Ureter (tissue), 1 donor: Measurements from ENCODE around the gene TMEM181. TPM values are rescaled to one million over a fixed set of nuclear protein-coding genes. Genes with fewer than 3 reads are reported as not detected.
"Not testable (repeated sequence)": the region's sequence is repeated elsewhere in the genome, so short reads cannot be mapped to it uniquely, and the experiment has no call there.

Experiments used
- DNase-seq: peaks from one replicate; pipeline ENCODE4 v3.0.0-alpha.2; 2020; ENCODE audit warnings: low spot score
- total RNA-seq: library from RNA; stranded (reverse); gene quantifications from one replicate; pipeline ENCODE4 v1.2.4, GENCODE V29; 2023
- donor health status: DM: yes; HTN: yes; CAD: no.

The TMEM181 gene
- total RNA-seq, 1 donor from 2014 or later = 38.3 TPM

DNA sequence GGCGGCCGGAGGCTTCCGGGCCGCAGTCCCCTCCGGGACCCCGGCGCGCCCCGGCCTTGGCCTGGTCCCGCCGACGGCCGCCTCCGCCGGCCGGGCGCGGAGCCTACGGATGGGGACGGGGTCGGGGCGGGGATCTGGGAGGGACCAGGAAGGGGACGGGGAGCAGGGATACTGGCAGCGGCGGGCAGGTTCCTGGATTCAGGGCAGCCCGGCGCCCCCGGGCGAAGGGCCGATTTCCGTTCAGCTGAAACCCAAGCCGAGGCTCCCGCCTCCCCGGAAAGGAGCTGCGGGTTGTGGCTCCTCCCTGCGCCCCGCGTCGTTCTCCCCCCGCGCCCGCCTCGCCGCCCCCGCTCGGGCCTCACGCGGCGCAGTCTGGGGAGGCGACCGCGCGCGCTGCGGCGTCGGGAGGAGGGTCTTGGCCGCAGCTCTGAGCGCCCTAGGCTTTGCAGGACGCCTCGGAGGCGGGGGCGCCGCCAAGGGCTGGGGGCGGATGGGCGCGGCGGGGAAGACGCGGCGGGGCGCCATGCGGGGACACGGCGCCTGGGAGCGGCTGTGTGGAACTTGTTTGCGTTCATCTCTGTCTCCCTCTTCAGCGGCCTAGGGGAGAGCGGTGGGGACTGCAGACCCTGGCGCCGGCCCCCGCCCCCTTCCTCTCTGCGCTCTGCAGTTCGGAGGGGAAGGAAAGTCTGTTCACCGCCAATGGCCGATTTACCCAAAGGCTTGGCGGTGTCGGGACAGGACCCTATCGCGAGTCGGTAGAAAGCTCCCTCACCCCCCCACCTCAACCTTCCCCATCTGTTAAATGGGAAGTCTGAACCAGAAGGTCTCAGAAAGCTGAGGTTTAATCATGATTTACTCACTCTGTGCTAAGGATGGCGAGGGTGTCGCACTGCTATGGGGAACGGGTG is 22.7 kb upstream of the TMEM181 start:
- DNase-seq = no peak

- no peak for DNase-seq
Observed at GRCh38 chr6:158538741-158539140, 21.1 kb upstream of the TMEM181 start.

DNA sequence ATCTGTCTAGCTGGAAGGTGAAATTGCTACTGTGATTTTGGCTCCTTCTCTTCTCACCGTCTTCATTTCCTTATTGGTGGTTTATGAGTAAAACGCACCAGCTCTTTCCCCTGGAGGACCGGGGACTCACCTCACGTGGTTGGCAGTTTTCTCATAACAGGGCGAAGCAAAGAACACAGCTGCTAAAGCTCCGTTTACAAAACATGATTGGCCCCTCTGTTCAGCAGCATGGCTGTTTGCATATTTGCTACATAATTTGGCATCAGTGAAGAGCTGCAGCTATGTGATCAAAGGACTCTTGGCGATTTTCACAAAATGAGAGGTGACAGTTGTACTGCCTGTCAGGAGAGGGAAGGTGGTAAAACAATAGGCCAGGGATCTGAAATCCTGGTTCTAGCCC is 20.5 kb upstream of the TMEM181 start:
- DNase-seq = no peak

DNA sequence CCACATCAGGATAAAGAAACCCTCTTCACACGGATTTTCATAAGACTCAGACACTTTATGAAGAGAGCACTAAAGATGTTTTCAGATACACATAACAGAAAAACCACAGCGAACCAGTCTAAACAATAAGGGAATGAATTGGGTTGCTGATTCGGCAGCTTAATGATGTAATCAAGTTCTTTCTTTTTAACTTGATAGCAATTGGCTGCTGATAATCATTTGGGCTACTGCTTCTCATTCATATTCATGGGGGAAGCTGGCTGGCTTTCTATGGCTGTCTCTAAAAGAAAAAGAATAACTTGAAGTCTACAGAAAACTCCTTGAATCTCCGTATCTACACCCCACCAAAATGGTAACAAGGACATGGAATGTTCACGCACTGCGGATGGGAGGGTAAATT is 20.0 kb upstream of the TMEM181 start:
- DNase-seq = no peak

- DNase-seq = no peak
Observed at GRCh38 chr6:158543606-158544185, 16.2 kb upstream of the TMEM181 start.

- DNase-seq = no peak
Observed at GRCh38 chr6:158544428-158544827, 15.5 kb upstream of the TMEM181 start.

DNA sequence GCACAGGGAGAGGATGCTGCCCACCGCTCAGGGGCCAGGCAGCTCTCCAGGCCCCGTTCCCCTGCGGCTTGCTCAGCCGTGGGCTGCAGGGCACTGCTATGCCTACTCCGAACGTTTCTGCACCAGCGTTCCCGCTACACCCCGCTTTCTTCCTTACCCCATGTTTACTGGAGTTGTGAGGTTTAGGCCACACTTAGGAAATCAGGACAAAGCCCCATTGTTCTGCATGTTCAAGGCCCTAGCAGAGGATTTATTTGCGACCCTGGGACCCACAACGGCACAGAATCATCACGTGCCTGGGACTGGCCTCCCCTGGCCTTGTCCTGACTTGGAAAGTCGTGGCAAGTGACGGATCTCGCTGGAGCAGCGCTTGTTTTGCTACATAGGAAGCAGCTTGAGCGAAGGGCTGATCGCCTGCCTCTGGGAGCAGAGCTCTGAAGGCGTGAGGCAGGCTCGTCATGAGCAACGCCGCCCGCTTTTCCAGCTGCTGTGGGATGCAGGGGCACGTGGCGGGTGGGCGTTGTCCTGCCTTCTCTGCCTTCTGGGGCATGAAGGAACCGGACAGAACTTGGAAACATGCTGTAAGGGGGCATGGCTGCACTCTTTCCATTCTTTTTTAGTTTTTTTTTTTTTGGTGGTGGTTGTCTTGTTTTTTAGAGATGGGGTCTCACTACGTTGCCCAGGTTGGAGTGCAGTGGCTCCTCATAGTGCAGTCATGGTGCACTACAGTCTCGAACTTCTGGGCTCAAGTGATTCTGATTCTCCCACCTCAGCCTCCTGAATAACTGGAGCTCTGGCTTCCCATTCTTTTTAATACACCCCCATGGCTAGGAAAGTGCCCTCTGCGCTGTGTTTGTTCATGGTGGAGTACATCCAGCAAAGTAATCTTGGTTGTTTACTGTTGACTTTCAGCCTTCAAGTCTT is 14.6 kb upstream of the TMEM181 start:
- DNase-seq = no peak

DNA sequence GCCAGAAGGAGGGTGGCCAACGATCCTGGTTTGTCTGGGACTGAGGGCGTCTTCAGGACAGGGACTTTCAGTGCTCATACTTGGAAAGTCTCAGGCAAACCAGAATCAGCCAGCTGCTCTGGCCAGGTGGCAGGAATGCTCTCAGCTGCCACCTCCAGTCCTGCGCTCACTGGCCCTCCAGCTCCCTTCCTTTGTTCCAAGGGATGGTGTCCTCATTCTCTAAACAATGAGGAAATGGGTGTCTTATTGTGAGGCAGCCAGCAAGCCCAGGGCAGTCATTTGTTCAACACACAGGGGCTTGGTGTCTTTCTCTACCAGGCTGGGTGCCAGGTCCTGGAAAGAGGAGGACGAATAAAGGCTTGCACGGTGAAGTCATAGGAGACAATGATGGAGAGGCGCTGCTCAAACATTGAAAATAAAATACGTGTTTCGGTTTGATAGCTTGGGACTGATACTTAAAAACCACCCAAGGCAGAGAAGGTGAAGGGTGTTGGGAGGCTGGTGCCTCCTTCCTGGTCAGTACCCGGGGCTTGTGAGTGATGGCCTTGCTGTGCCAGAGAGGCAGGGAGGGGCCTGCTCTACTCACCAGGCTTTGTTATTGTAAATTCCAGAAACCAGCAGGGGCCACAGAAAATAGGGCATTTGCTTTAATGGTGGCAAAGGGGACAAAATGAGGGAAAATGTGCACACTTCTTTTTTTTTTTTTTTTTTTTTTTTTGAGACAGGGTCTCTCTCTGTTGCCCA is 11.3 kb upstream of the TMEM181 start:
- DNase-seq = no peak

DNA sequence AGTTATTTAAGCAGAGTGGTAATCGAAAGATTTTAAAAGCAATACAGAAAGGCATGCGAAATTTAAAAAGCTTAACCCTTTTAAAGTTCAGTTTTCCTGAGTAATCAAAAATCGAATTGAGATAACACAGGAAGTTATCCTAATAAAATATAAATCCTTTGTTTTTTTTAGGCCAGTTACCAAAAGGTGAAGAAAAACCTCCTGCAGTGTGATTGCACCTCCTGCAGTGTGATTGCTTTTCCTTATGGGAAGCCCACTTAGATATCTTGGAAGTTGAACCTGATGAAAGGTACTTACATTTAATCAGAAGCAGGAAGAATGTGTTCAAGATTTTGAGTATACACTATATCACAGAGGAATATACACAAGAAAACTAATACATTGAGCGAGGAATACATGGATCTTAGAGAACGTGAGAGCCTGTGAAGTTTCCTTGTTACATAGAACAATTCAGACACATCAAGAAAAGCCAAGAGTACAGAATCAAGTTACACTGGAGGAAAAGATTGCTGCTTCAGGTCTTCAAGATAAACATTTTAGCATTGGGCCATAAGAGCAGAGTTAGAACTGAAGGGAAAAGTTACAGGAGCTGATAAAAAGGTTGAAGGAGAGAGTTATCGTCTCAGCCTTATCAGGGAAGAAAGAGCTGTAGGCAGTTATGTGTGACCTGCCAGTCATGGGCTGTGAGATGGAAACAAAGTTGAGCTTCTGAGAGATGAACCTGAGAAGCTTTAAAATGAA is 7.7 kb upstream of the TMEM181 start:
- no peak for DNase-seq

DNA sequence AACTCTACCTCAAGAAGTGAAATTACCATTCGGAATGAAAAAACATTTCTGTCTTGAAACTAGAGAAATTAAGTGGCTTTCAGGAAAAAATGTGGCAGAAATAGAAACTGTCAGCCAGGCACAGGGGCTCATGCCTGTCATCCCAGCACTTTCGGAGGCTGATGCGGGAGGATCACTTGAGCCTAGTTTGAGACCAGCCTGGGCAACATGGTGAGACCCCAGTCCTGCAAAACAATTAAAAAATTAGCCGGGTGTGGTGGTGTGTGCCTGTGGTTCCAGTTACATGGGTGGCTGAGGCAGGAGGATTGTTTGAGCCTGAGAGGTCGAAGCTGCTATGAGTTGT is 7.1 kb upstream of the TMEM181 start:
- no peak for DNase-seq

GRCh38 chr6:158554611-158555361 is 5.1 kb upstream of the TMEM181 start:
- no peak for DNase-seq

DNA sequence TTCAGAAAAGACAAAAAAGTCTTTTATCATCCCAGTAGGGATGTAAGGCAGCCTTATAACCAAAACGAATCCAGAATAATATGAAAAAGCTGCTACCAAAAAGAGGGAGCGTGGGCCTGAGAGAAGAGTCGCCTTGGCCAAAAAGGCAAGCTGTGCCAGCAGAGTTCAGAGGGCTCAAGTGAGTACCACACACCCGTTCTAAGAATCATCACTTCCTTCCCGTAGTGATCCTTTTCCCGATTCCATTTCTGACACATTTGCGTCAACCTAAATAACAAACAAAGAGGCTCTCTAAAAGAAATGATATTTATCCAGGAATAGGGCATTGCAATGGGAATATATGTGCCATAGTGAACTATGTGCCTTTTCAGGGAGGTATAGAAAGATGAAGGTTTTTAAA is 3.8 kb upstream of the TMEM181 start:
- no peak for DNase-seq

DNA sequence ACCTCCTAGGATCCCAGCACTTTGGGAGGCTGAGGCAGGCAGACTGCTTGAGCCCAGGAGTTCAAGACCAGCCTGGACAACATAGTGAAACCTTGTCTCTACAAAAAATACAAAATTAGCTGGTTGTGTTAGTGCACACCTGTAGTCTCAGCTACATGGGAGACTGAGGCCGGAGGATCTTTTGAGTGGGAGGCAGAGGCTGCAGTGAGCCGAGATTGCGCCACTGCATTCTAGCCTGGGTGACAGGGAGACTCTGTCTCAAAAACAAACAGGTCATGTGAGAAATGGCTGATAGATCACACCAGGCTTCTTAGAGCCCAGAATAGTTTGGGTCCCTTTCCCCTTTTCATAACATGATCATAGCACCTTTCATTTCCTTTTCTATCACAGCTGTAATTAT is 2.8 kb upstream of the TMEM181 start:
- not testable (repeated sequence) for DNase-seq

DNA sequence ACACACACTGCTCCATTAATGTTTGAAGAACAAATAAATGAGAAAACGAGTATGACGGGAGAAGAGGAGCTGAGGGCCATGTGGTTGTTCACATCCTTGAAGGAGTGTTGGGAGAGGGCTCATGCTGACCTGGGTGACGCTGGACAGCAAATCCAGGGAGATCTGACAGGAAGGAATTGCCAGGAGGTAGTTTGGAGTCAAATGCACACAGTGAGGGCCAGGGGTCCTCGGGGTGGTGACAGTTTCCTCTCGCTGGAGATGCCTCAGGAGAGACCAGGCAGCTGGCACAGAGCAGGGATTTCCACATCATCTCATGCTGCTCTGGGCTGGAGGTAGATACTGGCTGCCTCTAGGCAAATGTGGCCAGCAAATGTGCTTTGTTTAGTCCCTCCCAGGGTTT is 2.0 kb upstream of the TMEM181 start:
- no peak for DNase-seq

GRCh38 chr6:158558415-158559306 is 1.2 kb upstream of the TMEM181 start:
- no peak for DNase-seq

GRCh38 chr6:158559338-158559894 is 475 bp upstream of the TMEM181 start:
- no peak for DNase-seq

DNA sequence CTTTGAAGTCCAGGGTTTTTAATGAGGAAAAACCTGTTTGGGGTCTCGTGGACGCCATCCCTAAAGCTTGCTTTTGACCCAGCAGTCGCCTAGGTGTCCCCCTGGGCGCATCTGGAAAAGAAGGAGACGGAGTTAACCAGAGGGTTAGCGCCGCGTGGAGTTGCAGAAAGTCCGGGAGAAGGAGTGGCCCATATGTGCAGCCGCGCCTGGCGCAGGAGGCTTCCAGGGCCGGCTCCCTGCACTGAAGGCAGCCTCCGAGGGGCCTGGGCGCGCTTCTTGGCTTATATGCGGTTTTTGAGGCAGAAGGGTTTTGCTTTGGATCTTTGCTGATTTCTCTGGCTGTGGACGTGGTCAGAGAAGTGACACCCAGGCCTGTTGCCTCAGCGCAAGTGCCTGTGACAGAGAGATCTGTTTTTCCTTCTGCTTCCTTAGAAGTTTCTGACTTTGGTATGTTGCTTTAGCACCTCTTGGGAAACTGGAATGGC is 987 bp downstream of the TMEM181 start:
- DNase-seq = no peak

DNA sequence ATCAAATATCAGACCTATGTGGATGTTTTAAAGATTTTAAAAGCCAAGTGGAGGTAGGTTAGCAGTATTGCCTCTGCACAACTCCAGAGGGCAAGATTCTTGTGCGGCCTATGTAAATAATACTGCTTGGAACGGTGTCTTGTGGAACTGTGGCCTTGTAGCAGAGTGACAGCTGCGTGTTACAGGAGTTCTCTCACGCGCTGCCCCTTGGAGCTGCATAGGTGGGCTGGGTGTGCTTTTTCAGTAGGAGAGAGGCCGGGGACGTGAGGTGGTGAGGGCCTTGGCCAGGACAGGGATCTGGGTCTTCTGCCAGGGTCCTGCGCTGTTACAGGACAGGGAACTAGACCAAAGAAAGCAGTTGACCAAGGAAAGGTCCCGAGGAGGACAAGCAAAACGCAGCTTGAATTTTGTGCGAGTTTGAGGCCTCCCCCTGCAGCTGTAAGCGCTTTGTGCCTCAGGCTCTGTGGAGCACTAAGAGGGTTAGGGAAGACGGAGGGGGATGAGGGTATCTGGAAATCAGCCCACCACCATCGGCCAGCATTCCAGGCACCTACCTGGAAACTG is 1.5 kb downstream of the TMEM181 start:
- DNase-seq = no peak
